IPS-11a (cell line): ENCODE data around the gene SEMA6A.

Experiments
- H3K4me3 ChIP-seq: one replicate; pipeline ENCODE4 v1.5.1; 2013; ENCODE audit warnings: low read depth, low read length, control low read depth

SEMA6A gene

GRCh38 chr5:116574367-116575325 is at the start of gene SEMA6A:
Gene SEMA6A, minus strand, starts transcription at chr5:116574823. Its CDS starts 69,879 bp downstream, at chr5:116504944.
- H3K4me3 ChIP-seq, result peak within 1 kb of the TSS; percentile 98

- H3K4me3 ChIP-seq, result no peak overlapping the region
Measured at GRCh38 chr5:116622375-116623050, 47.9 kb upstream of the SEMA6A start.

- H3K4me3 ChIP-seq, result no peak overlapping the region
Measured at GRCh38 chr5:116621599-116621998, 47.0 kb upstream of the SEMA6A start.

GRCh38 chr5:116616876-116617275 is 42.3 kb upstream of the SEMA6A start:
- H3K4me3 ChIP-seq, result no peak overlapping the region

- H3K4me3 ChIP-seq, result no peak overlapping the region
Measured at GRCh38 chr5:116614603-116614920, 39.9 kb upstream of the SEMA6A start.

GRCh38 chr5:116613445-116613844 is 38.8 kb upstream of the SEMA6A start:
- H3K4me3 ChIP-seq, result no peak overlapping the region

- no peak overlapping the region for H3K4me3 ChIP-seq
Measured at GRCh38 chr5:116612431-116612830, 37.8 kb upstream of the SEMA6A start.

GRCh38 chr5:116605310-116606070 is 30.9 kb upstream of the SEMA6A start:
- H3K4me3 ChIP-seq, result no peak overlapping the region

GRCh38 chr5:116604805-116605204 is 30.2 kb upstream of the SEMA6A start:
- no peak overlapping the region for H3K4me3 ChIP-seq

- no peak overlapping the region for H3K4me3 ChIP-seq
Measured at GRCh38 chr5:116600876-116601275, 26.3 kb upstream of the SEMA6A start.

- H3K4me3 ChIP-seq, result no peak overlapping the region
Measured at GRCh38 chr5:116598911-116599310, 24.3 kb upstream of the SEMA6A start.

- H3K4me3 ChIP-seq, result no peak overlapping the region
Measured at GRCh38 chr5:116595498-116595897, 20.9 kb upstream of the SEMA6A start.

GRCh38 chr5:116593340-116593739 is 18.7 kb upstream of the SEMA6A start:
- no peak overlapping the region for H3K4me3 ChIP-seq

GRCh38 chr5:116585227-116585626 is 10.6 kb upstream of the SEMA6A start:
- H3K4me3 ChIP-seq, result no peak overlapping the region

- no peak overlapping the region for H3K4me3 ChIP-seq
Measured at GRCh38 chr5:116583862-116584222, 9.2 kb upstream of the SEMA6A start.

GRCh38 chr5:116583085-116583861 is 8.7 kb upstream of the SEMA6A start:
- no peak overlapping the region for H3K4me3 ChIP-seq

GRCh38 chr5:116581910-116582309 is 7.3 kb upstream of the SEMA6A start:
- no peak overlapping the region for H3K4me3 ChIP-seq

GRCh38 chr5:116579144-116579543 is 4.5 kb upstream of the SEMA6A start:
- no peak overlapping the region for H3K4me3 ChIP-seq

- no peak overlapping the region for H3K4me3 ChIP-seq
Measured at GRCh38 chr5:116578676-116579075, 4.1 kb upstream of the SEMA6A start.

- no peak overlapping the region for H3K4me3 ChIP-seq
Measured at GRCh38 chr5:116577064-116577788, 2.6 kb upstream of the SEMA6A start.
